GM19455 (cell line): ENCODE results near the gene GALNT16.

Experiments
- ATAC-seq: cut with Tn5 transposase; IDR thresholded peaks from one replicate; pipeline ENCODE4 v1.9.1; 2021; ENCODE audit not compliant: unreplicated experiment

GALNT16 gene

GRCh38 chr14:69333791-69334337, 73.9 kb downstream of the GALNT16 start:
- no peak for ATAC-seq

GRCh38 chr14:69334576-69334975, 74.6 kb downstream of the GALNT16 start:
- no peak for ATAC-seq

GRCh38 chr14:69335371-69335771, 75.4 kb downstream of the GALNT16 start:
- no peak for ATAC-seq

- no peak for ATAC-seq
Measured at GRCh38 chr14:69337984-69338383, 78.0 kb downstream of the GALNT16 start.

- no peak for ATAC-seq
Measured at GRCh38 chr14:69339426-69339825, 79.5 kb downstream of the GALNT16 start.

GRCh38 chr14:69342928-69343525, 83.1 kb downstream of the GALNT16 start:
- ATAC-seq: no peak

- ATAC-seq: no peak
Measured at GRCh38 chr14:69344171-69344570, 84.2 kb downstream of the GALNT16 start.

GRCh38 chr14:69345402-69345801, 85.4 kb downstream of the GALNT16 start:
- no peak for ATAC-seq

GRCh38 chr14:69346710-69347109, 86.8 kb downstream of the GALNT16 start:
- ATAC-seq: no peak

GRCh38 chr14:69349091-69349777, 89.3 kb downstream of the GALNT16 start:
- ATAC-seq: no peak

- ATAC-seq: no peak
Measured at GRCh38 chr14:69350892-69351291, 90.9 kb downstream of the GALNT16 start.

- no peak for ATAC-seq
Measured at GRCh38 chr14:69351385-69351784, 91.4 kb downstream of the GALNT16 start.

- no peak for ATAC-seq
Measured at GRCh38 chr14:69351911-69352310, 92.0 kb downstream of the GALNT16 start.

GRCh38 chr14:69353168-69353567, 93.2 kb downstream of the GALNT16 start:
- no peak for ATAC-seq

- peak; percentile 90 for ATAC-seq
Measured at GRCh38 chr14:69354383-69355153, 94.6 kb downstream of the GALNT16 start.

- ATAC-seq: no peak
Measured at GRCh38 chr14:69355154-69355597, 95.2 kb downstream of the GALNT16 start.

- ATAC-seq: no peak
Measured at GRCh38 chr14:69355607-69356281, 95.8 kb downstream of the GALNT16 start.

- ATAC-seq: no peak
Measured at GRCh38 chr14:69356903-69357543, 97.1 kb downstream of the GALNT16 start.

- ATAC-seq: no peak
Measured at GRCh38 chr14:69357544-69358200, 97.7 kb downstream of the GALNT16 start.
